ENCODE measurements around the gene NRXN3.

NRXN3 gene

GRCh38 chr14:79516009-79516408 lies 1345.8 kb downstream of the NRXN3 start:
- Histone ChIP-seq H3K4me1 (peaks cover 11% of the 10 kb centered on the region), H3K9me3 (0 out of 2 replicates have a peak, but pooled peaks cover 5% of the 10 kb centered on the region), H3K36me3 (no peaks in the 10 kb centered on the region), H3K27ac (no peak overlapping the region), H4K20me1 (no peaks in the 10 kb centered on the region), H3K4me2 (peak overlapping the region; percentile 32; the same call in 1 of the 2 replicates), H3K9ac (no peak overlapping the region), H3K4me3 (no peak overlapping the region), H3K27me3 (no peaks in the 10 kb centered on the region)
- TF ChIP-seq Cebpa-rat (IDR thresholded peaks at IDR 0.05) = no peak

DNA sequence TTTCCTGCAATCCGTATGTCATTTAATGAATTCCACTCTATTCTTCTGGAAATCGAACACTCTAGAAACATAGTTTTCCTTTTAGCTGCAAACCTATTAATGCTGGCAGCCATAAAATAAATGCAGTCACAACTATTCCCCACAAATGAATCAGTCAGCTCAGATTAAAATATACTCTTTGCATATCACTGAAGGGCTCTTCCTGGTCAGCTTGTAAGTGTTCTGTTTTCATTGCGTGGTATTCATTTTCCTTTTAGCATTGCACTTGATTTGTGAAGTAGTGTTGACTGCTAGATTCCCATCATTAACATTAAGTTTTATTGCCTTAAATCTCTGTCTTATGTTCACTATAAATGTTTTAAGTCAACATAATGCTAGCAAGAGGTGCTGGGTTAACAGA lies 1355.2 kb downstream of the NRXN3 start:
- Histone ChIP-seq H3K4me3 (no peak overlapping the region), H4K20me1 (no peaks in the 10 kb centered on the region), H3K9me3 (peaks cover 8% of the 10 kb centered on the region; the same call in 1 of the 2 replicates), H3K4me2 (no peak overlapping the region), H3K4me1 (no peaks in the 10 kb centered on the region), H3K27me3 (no peaks in the 10 kb centered on the region), H3K36me3 (no peaks in the 10 kb centered on the region), H3K27ac (no peak overlapping the region), H3K9ac (no peak overlapping the region)
- no peak for TF ChIP-seq Cebpa-rat (IDR thresholded peaks at IDR 0.05)

- H3K9ac ChIP-seq = no peak overlapping the region
- H3K27me3 ChIP-seq = no peaks in the 10 kb centered on the region
- TF ChIP-seq Cebpa-rat (IDR thresholded peaks at IDR 0.05) = no peak
- H3K36me3 ChIP-seq = no peaks in the 10 kb centered on the region
- no peak overlapping the region for H3K4me3 ChIP-seq
- no peaks in the 10 kb centered on the region for H3K4me1 ChIP-seq
- no peaks in the 10 kb centered on the region for H4K20me1 ChIP-seq
- no peak overlapping the region for H3K27ac ChIP-seq
- H3K4me2 ChIP-seq = no peak overlapping the region
- H3K9me3 ChIP-seq = no peaks in the 10 kb centered on the region
These were observed 1358.7 kb downstream of the NRXN3 start for GRCh38 chr14:79528828-79529416.

DNA sequence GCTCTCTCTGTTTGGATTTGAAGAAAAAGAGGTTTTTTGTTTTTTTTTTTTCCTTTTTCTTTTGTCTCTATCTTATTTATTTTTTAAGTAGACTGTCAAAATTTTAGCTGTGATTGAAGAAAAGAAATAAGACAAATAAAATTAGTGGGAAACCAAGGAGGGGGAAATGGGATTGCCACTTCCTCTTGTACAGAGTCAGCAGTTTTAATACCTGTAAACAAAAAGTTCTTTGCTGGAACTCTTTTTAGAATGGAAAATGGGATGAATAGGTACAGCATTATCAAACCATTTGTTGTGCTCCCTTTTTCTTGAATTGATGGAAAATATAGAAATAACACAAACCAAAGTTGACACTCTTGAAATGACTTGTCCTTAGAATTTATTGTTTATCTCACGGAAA lies 1360.4 kb downstream of the NRXN3 start:
- no peaks in the 10 kb centered on the region for H3K36me3 ChIP-seq
- H3K9ac ChIP-seq = no peak overlapping the region
- H3K4me2 ChIP-seq = no peak overlapping the region
- no peaks in the 10 kb centered on the region for H4K20me1 ChIP-seq
- no peaks in the 10 kb centered on the region for H3K27me3 ChIP-seq
- no peak overlapping the region for H3K4me3 ChIP-seq
- no peaks in the 10 kb centered on the region for H3K4me1 ChIP-seq
- TF ChIP-seq Cebpa-rat (IDR thresholded peaks at IDR 0.05) = no peak
- no peaks in the 10 kb centered on the region for H3K9me3 ChIP-seq
- no peak overlapping the region for H3K27ac ChIP-seq

DNA sequence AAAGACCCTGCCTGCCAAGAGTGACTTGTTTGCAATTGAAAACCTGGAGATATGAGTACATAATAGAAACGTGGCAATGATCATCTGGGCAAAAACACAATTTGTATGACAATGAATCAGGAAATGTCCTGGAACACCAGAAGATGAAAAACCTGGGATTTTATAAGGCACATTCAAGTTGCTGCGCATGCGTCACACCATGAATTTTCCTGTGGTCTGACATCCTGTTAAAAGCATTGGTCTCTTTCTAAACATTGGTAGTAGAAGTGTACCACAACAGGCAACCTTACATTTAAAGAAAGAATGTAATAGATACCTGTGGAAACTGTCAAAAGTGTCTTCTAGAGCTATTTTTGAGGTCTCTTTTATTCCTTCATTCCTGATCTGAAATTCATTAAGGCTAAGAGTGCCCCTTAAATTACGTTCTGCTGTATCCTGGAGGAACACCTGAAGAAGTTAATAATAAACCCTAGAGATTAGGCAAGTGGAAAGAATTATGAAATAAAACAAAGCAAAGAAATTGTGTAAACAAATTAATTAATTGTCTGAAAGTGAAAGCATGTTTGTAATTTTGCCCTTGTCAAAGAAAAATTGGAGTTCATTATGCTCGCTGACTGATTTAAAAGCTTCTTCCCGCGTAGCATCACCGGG lies 1364.7 kb downstream of the NRXN3 start:
- no peak for TF ChIP-seq Cebpa-rat (IDR thresholded peaks at IDR 0.05)
- H3K9me3 ChIP-seq = no peaks in the 10 kb centered on the region
- H3K27ac ChIP-seq = no peak overlapping the region
- H3K4me2 ChIP-seq = no peak overlapping the region
- H4K20me1 ChIP-seq = no peaks in the 10 kb centered on the region
- H3K4me3 ChIP-seq = no peak overlapping the region
- H3K4me1 ChIP-seq = no peaks in the 10 kb centered on the region
- H3K36me3 ChIP-seq = no peaks in the 10 kb centered on the region
- no peak overlapping the region for H3K9ac ChIP-seq
- H3K27me3 ChIP-seq = no peaks in the 10 kb centered on the region

GRCh38 chr14:79540394-79540793 lies 1370.2 kb downstream of the NRXN3 start:
- Histone ChIP-seq H3K27me3 (no peaks in the 10 kb centered on the region), H3K4me1 (no peaks in the 10 kb centered on the region), H3K27ac (no peak overlapping the region), H3K9me3 (no peaks in the 10 kb centered on the region), H3K36me3 (no peaks in the 10 kb centered on the region), H4K20me1 (no peaks in the 10 kb centered on the region), H3K4me3 (no peak overlapping the region), H3K4me2 (no peak overlapping the region), H3K9ac (no peak overlapping the region)
- TF ChIP-seq Cebpa-rat (IDR thresholded peaks at IDR 0.05) = no peak

DNA sequence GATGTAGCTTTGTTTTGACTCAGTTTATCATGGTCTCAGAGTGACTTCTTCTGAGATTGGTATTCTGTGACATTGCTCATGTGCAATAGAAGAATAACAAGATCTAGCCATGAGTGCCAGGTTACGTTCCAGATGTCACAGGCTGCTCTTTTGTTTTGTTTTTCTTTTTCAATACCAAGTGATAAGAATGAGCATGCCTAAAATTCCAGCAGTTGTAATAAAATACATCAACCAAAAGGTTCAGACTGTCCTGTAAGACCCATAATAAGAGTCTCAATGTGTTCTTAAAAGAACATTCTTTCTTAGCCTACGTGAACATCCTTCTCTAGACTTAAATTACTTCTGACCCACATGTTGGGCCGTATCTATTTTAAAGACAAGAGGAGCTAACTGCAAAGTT lies 1371.9 kb downstream of the NRXN3 start:
- H3K27ac ChIP-seq = no peak overlapping the region
- H3K27me3 ChIP-seq = no peaks in the 10 kb centered on the region
- no peak for TF ChIP-seq Cebpa-rat (IDR thresholded peaks at IDR 0.05)

GRCh38 chr14:79543348-79543747 lies 1373.2 kb downstream of the NRXN3 start:
- Histone ChIP-seq H3K27ac (no peak overlapping the region), H3K27me3 (no peaks in the 10 kb centered on the region), H3K4me3 (no peak overlapping the region), H3K4me1 (no peaks in the 10 kb centered on the region), H3K9me3 (no peaks in the 10 kb centered on the region), H3K4me2 (no peak overlapping the region), H3K36me3 (no peaks in the 10 kb centered on the region), H4K20me1 (no peaks in the 10 kb centered on the region), H3K9ac (no peak overlapping the region)
- TF ChIP-seq Cebpa-rat (IDR thresholded peaks at IDR 0.05) = no peak

More for the DNA sequence above, 1371.9 kb downstream of the NRXN3 start:
- Histone ChIP-seq H3K36me3 (no peaks in the 10 kb centered on the region), H3K4me2 (no peak overlapping the region), H3K9ac (no peak overlapping the region), H4K20me1 (no peaks in the 10 kb centered on the region), H3K4me1 (no peaks in the 10 kb centered on the region), H3K4me3 (no peak overlapping the region), H3K9me3 (no peaks in the 10 kb centered on the region)

- Histone ChIP-seq H3K4me1 (no peaks in the 10 kb centered on the region), H3K27ac (no peak overlapping the region), H3K36me3 (no peaks in the 10 kb centered on the region), H3K9me3 (no peaks in the 10 kb centered on the region), H3K4me2 (no peak overlapping the region), H3K27me3 (no peaks in the 10 kb centered on the region), H3K9ac (no peak overlapping the region), H3K4me3 (no peak overlapping the region), H4K20me1 (no peaks in the 10 kb centered on the region)
- no peak for TF ChIP-seq Cebpa-rat (IDR thresholded peaks at IDR 0.05)
These were observed 1374.0 kb downstream of the NRXN3 start for GRCh38 chr14:79543967-79544697.

DNA sequence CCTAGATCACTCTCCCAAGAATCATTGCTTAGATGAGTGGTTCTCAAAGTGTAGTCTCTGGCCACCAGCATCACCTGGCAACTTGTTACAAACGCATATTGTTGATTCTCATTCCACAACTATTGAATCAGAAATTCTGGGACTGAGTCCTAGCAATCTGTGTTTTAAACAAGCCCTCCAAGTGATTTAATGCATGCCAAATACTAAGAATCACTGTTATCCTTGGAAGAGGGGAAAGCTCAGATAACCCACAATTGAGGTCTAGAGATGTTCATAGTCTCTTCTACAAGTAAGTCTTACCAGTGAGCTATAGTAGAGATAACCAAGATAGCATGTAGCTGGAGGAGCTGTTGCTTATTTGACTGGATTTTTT lies 1374.5 kb downstream of the NRXN3 start:
- TF ChIP-seq Cebpa-rat (IDR thresholded peaks at IDR 0.05) = no peak
- Histone ChIP-seq H3K4me1 (no peaks in the 10 kb centered on the region), H3K27me3 (no peaks in the 10 kb centered on the region), H3K27ac (no peak overlapping the region), H4K20me1 (no peaks in the 10 kb centered on the region), H3K4me2 (no peak overlapping the region), H3K36me3 (no peaks in the 10 kb centered on the region), H3K4me3 (no peak overlapping the region), H3K9ac (no peak overlapping the region), H3K9me3 (no peaks in the 10 kb centered on the region)

Measured in BLaER1 (cell line).